Upper lobe of left lung (tissue), 4 donors: ENCODE measurements around the gene PSG11.
"Not testable (repeated sequence)": the region's sequence is repeated elsewhere in the genome, so short reads cannot be mapped to it uniquely, and the experiment has no call there.

Experiments
- POLR2AphosphoS5 ChIP-seq, 2 donors: sonication (generic); formaldehyde crosslinking; IDR thresholded peaks; one replicate each; pipeline ENCODE4 v1.5.1; 2017; ENCODE audit warnings: antibody characterized with exemption in 2 of 2
- TF ChIP-seq, protein P1 (sequence below), 6 experiments: fragments of 450-650 bp in 4 of 6; fragments of 200-600 bp in 2 of 6; sonication (generic) in 2 of 6; IDR thresholded peaks; one replicate each; pipeline ENCODE4 v1.5.1; 2016 to 2019; ENCODE audit warnings: antibody characterized with exemption in 6 of 6

- not testable (repeated sequence) for TF ChIP-seq POLR2AphosphoS5 (IDR thresholded peaks at IDR 0.05)
- TF ChIP-seq, protein P1, sequence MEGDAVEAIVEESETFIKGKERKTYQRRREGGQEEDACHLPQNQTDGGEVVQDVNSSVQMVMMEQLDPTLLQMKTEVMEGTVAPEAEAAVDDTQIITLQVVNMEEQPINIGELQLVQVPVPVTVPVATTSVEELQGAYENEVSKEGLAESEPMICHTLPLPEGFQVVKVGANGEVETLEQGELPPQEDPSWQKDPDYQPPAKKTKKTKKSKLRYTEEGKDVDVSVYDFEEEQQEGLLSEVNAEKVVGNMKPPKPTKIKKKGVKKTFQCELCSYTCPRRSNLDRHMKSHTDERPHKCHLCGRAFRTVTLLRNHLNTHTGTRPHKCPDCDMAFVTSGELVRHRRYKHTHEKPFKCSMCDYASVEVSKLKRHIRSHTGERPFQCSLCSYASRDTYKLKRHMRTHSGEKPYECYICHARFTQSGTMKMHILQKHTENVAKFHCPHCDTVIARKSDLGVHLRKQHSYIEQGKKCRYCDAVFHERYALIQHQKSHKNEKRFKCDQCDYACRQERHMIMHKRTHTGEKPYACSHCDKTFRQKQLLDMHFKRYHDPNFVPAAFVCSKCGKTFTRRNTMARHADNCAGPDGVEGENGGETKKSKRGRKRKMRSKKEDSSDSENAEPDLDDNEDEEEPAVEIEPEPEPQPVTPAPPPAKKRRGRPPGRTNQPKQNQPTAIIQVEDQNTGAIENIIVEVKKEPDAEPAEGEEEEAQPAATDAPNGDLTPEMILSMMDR (IDR thresholded peaks at IDR 0.05): not testable (repeated sequence)
These were observed 6.7 kb downstream of the PSG11 start for GRCh38 chr19:43019588-43019987.
